Astrocyte of the spinal cord (primary cell): ENCODE results near the gene PDCL2.
"Not testable (repeated sequence)": the region's sequence is repeated elsewhere in the genome, so short reads cannot be mapped to it uniquely, and the experiment has no call there.

Experiments
- DNase-seq: peaks from one replicate; pipeline ENCODE4 v3.0.0; 2011; ENCODE audit warnings: low read depth, low spot score
- H3K4me3 ChIP-seq: 2 replicates; pipeline ENCODE4 v1.5.1; 2011; ENCODE audit warnings: low read depth, mild to moderate bottlenecking, low read length, moderate library complexity
- in situ Hi-C: cut with HindIII; loops from 2 replicates; pipeline ENCODE4 v1.10.0; 2017; ENCODE audit warnings: low sequenced_read_pairs
- TF ChIP-seq, protein P1 (sequence below): IDR thresholded peaks from 2 replicates; pipeline ENCODE4 v1.5.1; 2012; ENCODE audit warnings: low read depth, mild to moderate bottlenecking, low read length, inconsistent platforms

Gene PDCL2

DNA sequence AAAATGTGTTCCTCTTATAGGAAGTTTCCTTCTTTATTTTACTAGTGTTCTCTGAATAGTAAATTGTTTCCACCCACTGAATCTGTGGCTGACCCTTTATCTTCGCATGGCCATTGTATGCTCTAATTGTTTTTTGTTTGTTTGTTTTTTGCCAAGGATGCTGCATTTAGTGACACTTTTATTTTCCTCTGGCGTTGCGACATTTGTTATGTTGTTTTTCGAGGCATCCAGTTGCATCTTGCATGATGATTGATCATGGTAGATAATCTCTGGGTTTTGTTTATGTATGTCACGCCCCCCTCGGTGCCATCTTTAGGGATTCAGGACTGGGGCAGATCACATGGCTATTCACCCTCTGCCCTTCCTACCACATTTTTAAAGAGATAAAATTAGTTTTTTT lies 41.9 kb upstream of the PDCL2 start:
- H3K4me3 ChIP-seq = no peak overlapping the region
- no peak for DNase-seq
- in situ Hi-C loops = no loop called here
- TF ChIP-seq, protein P1, sequence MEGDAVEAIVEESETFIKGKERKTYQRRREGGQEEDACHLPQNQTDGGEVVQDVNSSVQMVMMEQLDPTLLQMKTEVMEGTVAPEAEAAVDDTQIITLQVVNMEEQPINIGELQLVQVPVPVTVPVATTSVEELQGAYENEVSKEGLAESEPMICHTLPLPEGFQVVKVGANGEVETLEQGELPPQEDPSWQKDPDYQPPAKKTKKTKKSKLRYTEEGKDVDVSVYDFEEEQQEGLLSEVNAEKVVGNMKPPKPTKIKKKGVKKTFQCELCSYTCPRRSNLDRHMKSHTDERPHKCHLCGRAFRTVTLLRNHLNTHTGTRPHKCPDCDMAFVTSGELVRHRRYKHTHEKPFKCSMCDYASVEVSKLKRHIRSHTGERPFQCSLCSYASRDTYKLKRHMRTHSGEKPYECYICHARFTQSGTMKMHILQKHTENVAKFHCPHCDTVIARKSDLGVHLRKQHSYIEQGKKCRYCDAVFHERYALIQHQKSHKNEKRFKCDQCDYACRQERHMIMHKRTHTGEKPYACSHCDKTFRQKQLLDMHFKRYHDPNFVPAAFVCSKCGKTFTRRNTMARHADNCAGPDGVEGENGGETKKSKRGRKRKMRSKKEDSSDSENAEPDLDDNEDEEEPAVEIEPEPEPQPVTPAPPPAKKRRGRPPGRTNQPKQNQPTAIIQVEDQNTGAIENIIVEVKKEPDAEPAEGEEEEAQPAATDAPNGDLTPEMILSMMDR = no peak

DNA sequence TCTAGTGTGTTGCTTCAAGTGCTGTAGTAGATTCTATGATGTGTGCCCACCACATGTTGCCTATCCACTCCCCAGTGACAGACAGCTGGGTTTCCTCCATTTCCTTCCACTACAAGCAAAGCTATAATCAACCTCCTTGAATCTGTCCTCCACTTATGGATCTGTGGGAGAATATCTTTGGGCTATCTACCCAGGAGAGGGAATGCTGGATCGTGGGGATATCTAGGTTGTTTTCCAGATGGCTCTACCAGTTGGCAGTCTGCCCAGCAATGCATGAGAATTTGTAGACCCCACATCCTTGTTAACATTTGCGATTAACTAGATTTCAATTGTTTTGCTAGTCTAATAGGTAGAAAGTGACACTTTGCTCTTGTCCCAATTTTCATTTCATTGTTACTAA lies 33.8 kb upstream of the PDCL2 start:
- H3K4me3 ChIP-seq = no peak overlapping the region
- TF ChIP-seq, protein P1 = no peak
- in situ Hi-C loops = no loop called here
- no peak for DNase-seq

DNA sequence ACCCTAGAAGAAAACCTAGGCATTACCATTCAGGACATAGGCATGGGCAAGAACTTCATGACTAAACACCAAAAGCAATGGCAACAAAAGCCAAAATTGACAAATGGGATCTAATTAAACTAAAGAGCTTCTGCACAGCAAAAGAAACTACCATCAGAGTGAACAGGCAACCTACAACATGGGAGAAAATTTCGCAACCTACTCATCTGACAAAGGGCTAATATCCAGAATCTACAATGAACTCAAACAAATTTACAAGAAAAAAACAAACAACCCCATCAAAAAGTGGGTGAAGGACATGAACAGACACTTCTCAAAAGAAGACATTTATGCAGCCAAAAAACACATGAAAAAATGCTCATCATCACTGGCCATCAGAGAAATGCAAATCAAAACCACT lies 32.0 kb upstream of the PDCL2 start:
- DNase-seq, in situ Hi-C loops, H3K4me3 ChIP-seq: not testable (repeated sequence)

DNA sequence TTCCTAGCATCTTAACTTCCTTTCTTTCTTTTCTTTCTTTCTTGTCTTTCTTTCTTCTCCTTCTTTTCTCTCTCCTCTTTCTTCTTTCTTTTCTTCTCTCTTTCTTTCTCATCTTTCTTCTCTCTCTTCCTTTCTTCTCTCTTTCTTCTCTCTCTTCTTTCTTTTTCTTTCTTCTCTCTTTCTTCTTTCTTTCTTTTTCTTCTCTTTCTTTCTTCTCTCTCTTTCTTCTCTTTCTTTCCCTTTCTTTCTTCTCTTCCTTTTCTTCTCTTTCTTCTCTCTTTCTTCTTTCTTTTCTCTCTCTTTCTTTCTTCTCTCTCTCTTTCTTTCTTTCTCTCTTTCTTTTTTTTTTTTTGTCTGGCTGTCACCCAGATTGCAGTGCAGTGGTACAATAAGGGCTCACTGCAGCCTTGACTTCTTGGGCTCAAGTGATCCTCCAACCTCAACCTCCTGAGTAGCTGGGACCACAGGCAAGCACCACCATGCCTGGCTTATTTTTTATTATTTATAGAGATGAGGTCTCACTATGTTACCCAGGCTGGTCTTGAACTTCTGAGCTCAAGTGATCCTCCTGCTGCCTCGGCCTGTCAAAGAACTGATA lies 26.6 kb upstream of the PDCL2 start:
- no peak for DNase-seq
- no peak overlapping the region for H3K4me3 ChIP-seq
- in situ Hi-C loops = no loop called here
- TF ChIP-seq, protein P1 = no peak

DNA sequence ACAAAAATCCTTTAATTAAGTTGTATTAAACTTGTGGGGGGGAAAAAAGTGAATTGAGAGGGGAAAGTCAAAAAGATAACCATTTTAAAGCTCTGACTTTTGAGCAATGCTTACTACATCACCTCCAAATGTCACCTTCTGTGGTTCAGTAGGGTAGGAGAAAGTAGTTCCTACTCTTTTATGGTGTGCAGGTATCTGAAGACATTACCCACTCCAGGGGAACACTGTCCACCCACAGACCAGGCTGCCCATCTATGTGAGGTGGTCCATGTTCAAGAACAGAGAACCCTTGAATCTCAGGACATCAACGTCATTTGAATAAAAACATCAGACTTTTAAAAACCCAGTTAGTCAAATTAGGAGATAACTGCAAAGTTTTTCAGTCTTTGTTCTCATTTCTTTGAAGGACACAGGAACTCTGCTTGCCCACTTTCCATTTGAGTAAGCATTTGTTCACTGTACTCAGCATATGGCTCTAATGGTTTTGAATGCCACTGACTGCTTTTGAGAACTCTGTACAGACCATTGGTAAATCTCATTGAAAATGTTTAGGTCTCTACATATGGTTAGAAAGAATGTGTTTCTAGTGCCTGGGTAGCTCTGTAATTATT lies 25.6 kb upstream of the PDCL2 start:
- TF ChIP-seq, protein P1 = no peak
- in situ Hi-C loops = no loop called here
- no peak overlapping the region for H3K4me3 ChIP-seq
- no peak for DNase-seq

DNA sequence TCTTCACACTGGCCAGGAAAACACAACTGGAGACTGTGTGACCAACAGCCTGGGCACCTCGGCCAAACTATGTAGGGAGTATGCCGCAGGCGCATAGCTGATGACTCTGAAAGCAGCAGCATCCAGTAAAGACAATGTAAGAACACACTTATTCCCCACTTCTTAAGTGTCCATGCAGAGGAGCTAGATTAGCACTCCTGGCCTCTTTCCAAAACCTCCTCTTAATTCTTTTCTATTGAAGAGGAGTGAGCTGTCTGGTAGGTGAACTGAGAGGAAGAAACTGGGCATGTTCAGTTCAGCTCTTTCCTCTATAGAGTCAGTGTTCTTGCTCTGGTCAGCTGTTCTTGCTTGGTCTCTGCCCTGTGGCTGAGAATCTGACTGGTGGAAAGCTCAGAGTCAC lies 23.0 kb upstream of the PDCL2 start:
- in situ Hi-C loops = no loop called here
- TF ChIP-seq, protein P1 = no peak
- H3K4me3 ChIP-seq = no peak overlapping the region
- DNase-seq = no peak

DNA sequence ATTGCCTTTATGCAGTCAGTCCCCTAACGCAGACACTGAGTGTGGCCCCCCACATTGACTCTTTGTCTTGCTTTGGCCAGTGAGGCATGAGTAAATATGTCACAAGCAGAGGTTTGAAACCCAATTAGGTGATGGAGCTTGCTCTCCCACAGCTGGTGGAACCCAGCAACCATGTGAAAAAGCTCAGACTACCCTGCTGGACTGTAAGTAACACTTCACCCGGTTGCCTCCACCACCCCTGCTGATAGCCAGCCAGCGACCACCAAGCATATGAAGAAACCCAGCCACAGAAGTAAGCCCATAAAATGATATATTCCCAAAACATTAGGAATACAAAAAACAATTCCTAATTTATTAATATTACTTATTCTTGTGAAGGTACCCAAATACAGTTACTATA lies 21.6 kb upstream of the PDCL2 start:
- DNase-seq = no peak
- TF ChIP-seq, protein P1 = no peak
- in situ Hi-C loops = no loop called here
- H3K4me3 ChIP-seq = no peak overlapping the region
